Activated CD4-positive, alpha-beta T cell treated with anti-CD3 and anti-CD28 coated beads for 1 hour (primary cell): ENCODE results near the gene CWC27.
"Not testable (repeated sequence)": the region's sequence is repeated elsewhere in the genome, so short reads cannot be mapped to it uniquely, and the experiment has no call there.

Source experiments
- DNase-seq: peaks from one replicate; pipeline ENCODE4 v3.0.0-alpha.2; 2020

CWC27 gene

GRCh38 chr5:64930672-64931318, 162.1 kb downstream of the CWC27 start:
- no peak for DNase-seq

GRCh38 chr5:64939422-64939771, 170.7 kb downstream of the CWC27 start:
- DNase-seq = not testable (repeated sequence)

- DNase-seq = no peak
These were observed 171.2 kb downstream of the CWC27 start for GRCh38 chr5:64939772-64940510.

GRCh38 chr5:64942460-64942859, 173.7 kb downstream of the CWC27 start:
- DNase-seq = no peak

- no peak for DNase-seq
These were observed 176.1 kb downstream of the CWC27 start for GRCh38 chr5:64944868-64945267.

- no peak for DNase-seq
These were observed 178.3 kb downstream of the CWC27 start for GRCh38 chr5:64947031-64947430.

- DNase-seq = no peak
These were observed 179.1 kb downstream of the CWC27 start for GRCh38 chr5:64947801-64948200.

- no peak for DNase-seq
These were observed 180.6 kb downstream of the CWC27 start for GRCh38 chr5:64949331-64949730.

- no peak for DNase-seq
These were observed 184.4 kb downstream of the CWC27 start for GRCh38 chr5:64952951-64953673.

GRCh38 chr5:64954518-64954917, 185.8 kb downstream of the CWC27 start:
- DNase-seq = no peak

- DNase-seq = no peak
These were observed 190.1 kb downstream of the CWC27 start for GRCh38 chr5:64958757-64959391.

- DNase-seq = no peak
These were observed 194.5 kb downstream of the CWC27 start for GRCh38 chr5:64963278-64963677.

GRCh38 chr5:64968591-64969110, 199.9 kb downstream of the CWC27 start:
- no peak for DNase-seq

- DNase-seq = no peak
These were observed 200.8 kb downstream of the CWC27 start for GRCh38 chr5:64969578-64969977.

GRCh38 chr5:64971513-64971912, 202.8 kb downstream of the CWC27 start:
- no peak for DNase-seq

- DNase-seq = no peak
These were observed 203.3 kb downstream of the CWC27 start for GRCh38 chr5:64971990-64972389.

- no peak for DNase-seq
These were observed 203.9 kb downstream of the CWC27 start for GRCh38 chr5:64972591-64972990.

GRCh38 chr5:64973215-64973614, 204.5 kb downstream of the CWC27 start:
- DNase-seq = no peak

GRCh38 chr5:64977779-64978178, 209.0 kb downstream of the CWC27 start:
- no peak for DNase-seq

GRCh38 chr5:64978546-64978945, 209.8 kb downstream of the CWC27 start:
- no peak for DNase-seq

- no peak for DNase-seq
These were observed 210.8 kb downstream of the CWC27 start for GRCh38 chr5:64979531-64979930.

- DNase-seq = no peak
These were observed 211.4 kb downstream of the CWC27 start for GRCh38 chr5:64980176-64980575.

GRCh38 chr5:64987768-64988167, 219.0 kb downstream of the CWC27 start:
- DNase-seq = no peak
